PC-3 (cell line): ENCODE measurements around the gene TBC1D9.

Source experiments
- EZH2 ChIP-seq: fragments of 300-600 bp; sonication (generic); IDR thresholded peaks from one replicate; pipeline ENCODE4 v1.6.1; 2017; ENCODE audit warnings: antibody characterized with exemption, mild to moderate bottlenecking, low read length; ENCODE audit not compliant: unreplicated experiment
- EZH2phosphoT487 ChIP-seq: fragments of 300-600 bp; sonication (generic); IDR thresholded peaks from 2 replicates; pipeline ENCODE4 v1.6.1; 2018; ENCODE audit warnings: mild to moderate bottlenecking, antibody characterized with exemption, low read length, borderline replicate concordance
- TF ChIP-seq, protein P1 (sequence below): fragments of 300-600 bp; sonication (generic); conservative IDR thresholded peaks from 2 replicates; pipeline ENCODE4 v1.5.1; 2017; ENCODE audit warnings: antibody characterized with exemption, low read depth, mild to moderate bottlenecking, low read length

DNA sequence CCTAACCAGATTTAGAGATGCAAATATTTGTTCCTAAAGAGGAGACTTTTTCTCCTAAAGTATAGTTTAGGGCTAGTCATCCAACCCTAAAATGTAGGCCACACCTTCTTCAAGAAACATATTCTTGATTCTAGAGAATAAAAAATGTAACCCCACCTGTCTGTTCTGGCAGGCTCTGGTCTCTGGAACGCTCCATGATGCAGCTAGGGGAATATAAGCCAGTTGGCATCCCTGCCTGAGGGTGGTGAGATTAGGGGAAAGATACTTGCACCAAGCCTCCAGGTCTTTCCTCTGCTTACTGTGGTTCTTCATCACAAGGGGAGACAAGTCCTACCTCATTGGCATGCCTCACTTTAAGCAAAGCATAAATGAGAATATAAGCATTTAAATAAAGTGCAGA lies 21.2 kb upstream of the TBC1D9 start:
- TF ChIP-seq EZH2 (no peak), EZH2phosphoT487 (no peak)
- TF ChIP-seq, protein P1, sequence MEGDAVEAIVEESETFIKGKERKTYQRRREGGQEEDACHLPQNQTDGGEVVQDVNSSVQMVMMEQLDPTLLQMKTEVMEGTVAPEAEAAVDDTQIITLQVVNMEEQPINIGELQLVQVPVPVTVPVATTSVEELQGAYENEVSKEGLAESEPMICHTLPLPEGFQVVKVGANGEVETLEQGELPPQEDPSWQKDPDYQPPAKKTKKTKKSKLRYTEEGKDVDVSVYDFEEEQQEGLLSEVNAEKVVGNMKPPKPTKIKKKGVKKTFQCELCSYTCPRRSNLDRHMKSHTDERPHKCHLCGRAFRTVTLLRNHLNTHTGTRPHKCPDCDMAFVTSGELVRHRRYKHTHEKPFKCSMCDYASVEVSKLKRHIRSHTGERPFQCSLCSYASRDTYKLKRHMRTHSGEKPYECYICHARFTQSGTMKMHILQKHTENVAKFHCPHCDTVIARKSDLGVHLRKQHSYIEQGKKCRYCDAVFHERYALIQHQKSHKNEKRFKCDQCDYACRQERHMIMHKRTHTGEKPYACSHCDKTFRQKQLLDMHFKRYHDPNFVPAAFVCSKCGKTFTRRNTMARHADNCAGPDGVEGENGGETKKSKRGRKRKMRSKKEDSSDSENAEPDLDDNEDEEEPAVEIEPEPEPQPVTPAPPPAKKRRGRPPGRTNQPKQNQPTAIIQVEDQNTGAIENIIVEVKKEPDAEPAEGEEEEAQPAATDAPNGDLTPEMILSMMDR: no peak
